WTC11 (cell line): ENCODE results near the gene DNAJC16.

Source experiments
- ARID4B ChIP-seq: sonication (generic); formaldehyde crosslinking; IDR thresholded peaks from 2 replicates; pipeline ENCODE4 v1.8.0; 2023; ENCODE audit warnings: missing genetic modification reagents, mild to moderate bottlenecking, borderline replicate concordance
- CTCF ChIP-seq: fragments of 200-600 bp; IDR thresholded peaks from 2 replicates; pipeline ENCODE4 v1.8.0; 2022; ENCODE audit warnings: antibody characterized with exemption
- NFATC4 ChIP-seq: fragments of 250-450 bp; sonication (Bioruptor Pico); IDR thresholded peaks from 2 replicates; pipeline ENCODE4 v1.9.0; 2021; ENCODE audit warnings: mild to moderate bottlenecking
- ZBTB21 ChIP-seq: sonication (generic); formaldehyde crosslinking; IDR thresholded peaks from 2 replicates; pipeline ENCODE4 v1.8.1; 2023; ENCODE audit warnings: mild to moderate bottlenecking, missing genetic modification reagents, borderline replicate concordance
- ZNF671 ChIP-seq: fragments of 250-450 bp; sonication (Bioruptor Pico); IDR thresholded peaks from 2 replicates; pipeline ENCODE4 v1.8.0; 2021; ENCODE audit warnings: mild to moderate bottlenecking
- TF ChIP-seq, protein P1 (sequence below): sonication (generic); formaldehyde crosslinking; IDR thresholded peaks from 2 replicates; pipeline ENCODE4 v1.8.1; 2022; ENCODE audit warnings: missing genetic modification reagents, borderline replicate concordance
- TF ChIP-seq, protein P2 (sequence below): sonication (generic); formaldehyde crosslinking; IDR thresholded peaks from 2 replicates; pipeline ENCODE4 v1.8.0; 2022; ENCODE audit warnings: mild to moderate bottlenecking, missing genetic modification reagents

GRCh38 chr1:15522551-15522950 lies 4.1 kb upstream of the DNAJC16 start:
- TF ChIP-seq CTCF (no peak), NFATC4 (no peak), ARID4B (CRISPR knock-in tag) (no peak), ZNF671 (CRISPR knock-in tag) (no peak), ZBTB21 (no peak)
- TF ChIP-seq, protein P1, sequence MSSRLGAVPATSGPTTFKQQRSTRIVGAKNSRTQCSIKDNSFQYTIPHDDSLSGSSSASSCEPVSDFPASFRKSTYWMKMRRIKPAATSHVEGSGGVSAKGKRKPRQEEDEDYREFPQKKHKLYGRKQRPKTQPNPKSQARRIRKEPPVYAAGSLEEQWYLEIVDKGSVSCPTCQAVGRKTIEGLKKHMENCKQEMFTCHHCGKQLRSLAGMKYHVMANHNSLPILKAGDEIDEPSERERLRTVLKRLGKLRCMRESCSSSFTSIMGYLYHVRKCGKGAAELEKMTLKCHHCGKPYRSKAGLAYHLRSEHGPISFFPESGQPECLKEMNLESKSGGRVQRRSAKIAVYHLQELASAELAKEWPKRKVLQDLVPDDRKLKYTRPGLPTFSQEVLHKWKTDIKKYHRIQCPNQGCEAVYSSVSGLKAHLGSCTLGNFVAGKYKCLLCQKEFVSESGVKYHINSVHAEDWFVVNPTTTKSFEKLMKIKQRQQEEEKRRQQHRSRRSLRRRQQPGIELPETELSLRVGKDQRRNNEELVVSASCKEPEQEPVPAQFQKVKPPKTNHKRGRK (CRISPR knock-in tag): no peak
- TF ChIP-seq, protein P2, sequence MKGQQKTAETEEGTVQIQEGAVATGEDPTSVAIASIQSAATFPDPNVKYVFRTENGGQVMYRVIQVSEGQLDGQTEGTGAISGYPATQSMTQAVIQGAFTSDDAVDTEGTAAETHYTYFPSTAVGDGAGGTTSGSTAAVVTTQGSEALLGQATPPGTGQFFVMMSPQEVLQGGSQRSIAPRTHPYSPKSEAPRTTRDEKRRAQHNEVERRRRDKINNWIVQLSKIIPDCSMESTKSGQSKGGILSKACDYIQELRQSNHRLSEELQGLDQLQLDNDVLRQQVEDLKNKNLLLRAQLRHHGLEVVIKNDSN (CRISPR knock-in tag): no peak
